GM21447 (cell line): ENCODE measurements around the gene SHPK.
"Not testable (repeated sequence)": the region's sequence is repeated elsewhere in the genome, so short reads cannot be mapped to it uniquely, and the experiment has no call there.

ENCODE experiments used
- ATAC-seq: cut with Tn5 transposase; IDR thresholded peaks from one replicate; pipeline ENCODE4 v1.9.1; 2021; ENCODE audit not compliant: unreplicated experiment

SHPK gene

GRCh38 chr17:3592216-3592860 lies 43.7 kb downstream of the SHPK start:
- ATAC-seq, result no peak

- ATAC-seq, result no peak
These were observed 45.3 kb downstream of the SHPK start for GRCh38 chr17:3590768-3591167.

- no peak for ATAC-seq
These were observed 45.8 kb downstream of the SHPK start for GRCh38 chr17:3590231-3590630.

- ATAC-seq, result no peak
These were observed 46.3 kb downstream of the SHPK start for GRCh38 chr17:3589784-3590183.

GRCh38 chr17:3585826-3586225 lies 50.2 kb downstream of the SHPK start:
- ATAC-seq, result no peak

- no peak for ATAC-seq
These were observed 52.6 kb downstream of the SHPK start for GRCh38 chr17:3583456-3583855.

GRCh38 chr17:3582915-3583314 lies 53.1 kb downstream of the SHPK start:
- no peak for ATAC-seq

- not testable (repeated sequence) for ATAC-seq
These were observed 57.4 kb downstream of the SHPK start for GRCh38 chr17:3578667-3579066.

- no peak for ATAC-seq
These were observed 59.1 kb downstream of the SHPK start for GRCh38 chr17:3576970-3577369.

- ATAC-seq, result no peak
These were observed 60.5 kb downstream of the SHPK start for GRCh38 chr17:3575511-3575910.

- ATAC-seq, result no peak
These were observed 61.8 kb downstream of the SHPK start for GRCh38 chr17:3574231-3574630.

- ATAC-seq, result no peak
These were observed 62.6 kb downstream of the SHPK start for GRCh38 chr17:3573246-3574100.

GRCh38 chr17:3572231-3572630 lies 63.8 kb downstream of the SHPK start:
- no peak for ATAC-seq

- no peak for ATAC-seq
These were observed 64.8 kb downstream of the SHPK start for GRCh38 chr17:3571043-3571900.

- ATAC-seq, result no peak
These were observed 66.4 kb downstream of the SHPK start for GRCh38 chr17:3569534-3570137.

GRCh38 chr17:3566551-3566950 lies 69.5 kb downstream of the SHPK start:
- no peak for ATAC-seq

- ATAC-seq, result no peak
These were observed 70.9 kb downstream of the SHPK start for GRCh38 chr17:3565143-3565542.

- not testable (repeated sequence) for ATAC-seq
These were observed 71.8 kb downstream of the SHPK start for GRCh38 chr17:3564241-3564640.

GRCh38 chr17:3559270-3559645 lies 76.8 kb downstream of the SHPK start:
- ATAC-seq, result no peak

- ATAC-seq, result peak; percentile 73
These were observed 77.3 kb downstream of the SHPK start for GRCh38 chr17:3558603-3559269.
